ENCODE measurements around the gene SFN. TPM values are rescaled to one million over a fixed set of nuclear protein-coding genes. Genes with fewer than 3 reads are reported as not detected.

SFN gene
- total and polyA plus RNA-seq, 2 donors (not counting 1 experiment from before 2014, with no cell fraction given), result 0.09 to 0.34 TPM

- no peak overlapping the region for H2AFZ ChIP-seq (ENCODE audit: insufficient read depth, low read depth, low read length, poor library complexity, severe bottlenecking)
- WGBS (ENCODE audit: insufficient coverage), result 29% methylated on average over 2 of the region's 4 CpGs
- H3K36me3 ChIP-seq (replicated peaks in 1 of 2; ENCODE audit: control extremely low read depth in 1 of 2, control insufficient read depth in 1 of 2, extremely low read depth in 1 of 2, insufficient read depth in 2 of 2, low read length in 1 of 2), result no peaks in the 10 kb centered on the region
- no peaks in the 10 kb centered on the region for H3K9me3 ChIP-seq (ENCODE audit: control extremely low read depth in 1 of 3, control insufficient read depth in 2 of 3, insufficient read depth in 1 of 3, low read length in 2 of 3)
- peak; percentile 100 for ATAC-seq (ENCODE audit: low read depth)
- H3K4me1 Mint-ChIP-seq, result peaks cover 21% of the 10 kb centered on the region
- peak overlapping the region in 1 of 2 donors; percentile 46 for H3K27ac ChIP-seq (ENCODE audit: low read length in 2 of 2)
- CTCF ChIA-PET, result interaction anchor here (0.6 to 8.2 kb wide), 24 partner anchors 9 to 320 kb away, joined by 3 to 153 read pairs (median 4); partner anchors contain the start of genes GPN2 and PIGV
- H3K9ac ChIP-seq (ENCODE audit: low read length), result no peak overlapping the region
- no peaks in the 10 kb centered on the region for H3K9me3 Mint-ChIP-seq (ENCODE audit: insufficient read depth)
- peak; percentile 91 for DNase-seq
- peak overlapping the region; percentile 81 for H3K4me3 Mint-ChIP-seq
- H3K4me1 ChIP-seq (ENCODE audit: control insufficient read depth in 2 of 2, insufficient read depth in 2 of 2, low read length in 2 of 2), result peaks cover 21 to 29% of the 10 kb centered on the region in 2 donors
- intact Hi-C loops (cut with micrococcal nuclease), result loop anchor here (1.0 to 2.0 kb wide), 5 partner anchors 11 to 58 kb away; no protein-coding TSS in a partner anchor
- H3K27me3 ChIP-seq (replicated peaks in 1 of 4; ENCODE audit: control extremely low read depth in 1 of 4, control insufficient read depth in 3 of 4, insufficient read depth in 4 of 4, low read length in 3 of 4), result peaks cover 0 to 21% (median 5%) of the 10 kb centered on the region in 4 experiments
- H4K20me1 ChIP-seq (ENCODE audit: control insufficient read depth, insufficient read depth, low read length, poor library complexity, severe bottlenecking), result peaks cover 11% of the 10 kb centered on the region
- H3K79me2 ChIP-seq (ENCODE audit: control insufficient read depth, insufficient read depth, low read length), result peaks cover 20% of the 10 kb centered on the region
- H3K27ac Mint-ChIP-seq, result peak overlapping the region; percentile 87
- POLR2A ChIA-PET, result interaction anchor here (0.5 to 1.9 kb wide), 6 partner anchors 10 to 216 kb away, joined by 3 to 14 read pairs (median 6); no protein-coding TSS in a partner anchor
- no peak for TF ChIP-seq EZH2 (IDR thresholded peaks at IDR 0.05; ENCODE audit: borderline replicate concordance, insufficient read depth, low read depth, low read length, poor library complexity, severe bottlenecking)
- peak; percentile 73 for TF ChIP-seq CTCF (IDR thresholded peaks at IDR 0.05)
- peak overlapping the region in 1 of 5 experiments; percentile 8 for H3K4me3 ChIP-seq (ENCODE audit: control extremely low read depth in 1 of 5, extremely low read depth in 1 of 5, insufficient read depth in 1 of 5, low read depth in 2 of 5, low read length in 4 of 5)
- peaks cover 10% of the 10 kb centered on the region for H3K27me3 Mint-ChIP-seq
- H3K4me2 ChIP-seq (replicated peaks; ENCODE audit: low read depth, low read length, poor library complexity, severe bottlenecking), result peak overlapping the region; percentile 62
Measured at GRCh38 chr1:26820784-26821269, 42.1 kb upstream of the SFN start.

- H3K27me3 Mint-ChIP-seq, result peaks cover 7% of the 10 kb centered on the region
- 100% methylated on average over 1 of the region's 4 CpGs for WGBS (ENCODE audit: insufficient coverage)
Measured at GRCh38 chr1:26822737-26823395, 40.1 kb upstream of the SFN start.

More at GRCh38 chr1:26822737-26823395, 40.1 kb upstream of the SFN start:
- ATAC-seq (ENCODE audit: low read depth), result no peak
- ChIA-PET CTCF (interaction anchor here (0.6 to 8.2 kb wide), 4 partner anchors 12 to 282 kb away, joined by 3 to 153 read pairs (median 46); no protein-coding TSS in a partner anchor), POLR2A (interaction anchor here (0.6 kb wide), 1 partner anchor 11 kb away, joined by 4 read pairs; no protein-coding TSS in a partner anchor)
- intact Hi-C loops (cut with micrococcal nuclease), result no loop called here
- Histone ChIP-seq H3K4me3 (ENCODE audit: control extremely low read depth in 1 of 5, extremely low read depth in 1 of 5, insufficient read depth in 1 of 5, low read depth in 2 of 5, low read length in 4 of 5) (no peak overlapping the region), H4K20me1 (ENCODE audit: control insufficient read depth, insufficient read depth, low read length, poor library complexity, severe bottlenecking) (peaks cover 20% of the 10 kb centered on the region), H3K4me1 (ENCODE audit: control insufficient read depth in 2 of 2, insufficient read depth in 2 of 2, low read length in 2 of 2) (peaks cover 33 to 44% of the 10 kb centered on the region in 2 donors), H3K36me3 (replicated peaks in 1 of 2; ENCODE audit: control extremely low read depth in 1 of 2, control insufficient read depth in 1 of 2, extremely low read depth in 1 of 2, insufficient read depth in 2 of 2, low read length in 1 of 2) (no peaks in the 10 kb centered on the region), H3K27me3 (replicated peaks in 1 of 4; ENCODE audit: control extremely low read depth in 1 of 4, control insufficient read depth in 3 of 4, insufficient read depth in 4 of 4, low read length in 3 of 4) (peaks cover 0 to 21% (median 4%) of the 10 kb centered on the region in 4 experiments), H3K4me2 (replicated peaks; ENCODE audit: low read depth, low read length, poor library complexity, severe bottlenecking) (no peak overlapping the region), H3K9me3 (ENCODE audit: control extremely low read depth in 1 of 3, control insufficient read depth in 2 of 3, insufficient read depth in 1 of 3, low read length in 2 of 3) (no peaks in the 10 kb centered on the region), H3K27ac (ENCODE audit: low read length in 2 of 2) (no peak overlapping the region), H3K9ac (ENCODE audit: low read length) (no peak overlapping the region), H3K79me2 (ENCODE audit: control insufficient read depth, insufficient read depth, low read length) (peaks cover 22% of the 10 kb centered on the region), H2AFZ (ENCODE audit: insufficient read depth, low read depth, low read length, poor library complexity, severe bottlenecking) (no peak overlapping the region)
- Mint-ChIP-seq H3K4me3 (no peak overlapping the region), H3K9me3 (ENCODE audit: insufficient read depth) (no peaks in the 10 kb centered on the region), H3K27ac (no peak overlapping the region), H3K4me1 (peaks cover 36% of the 10 kb centered on the region)
- TF ChIP-seq CTCF (IDR thresholded peaks at IDR 0.05) (no peak), EZH2 (IDR thresholded peaks at IDR 0.05; ENCODE audit: borderline replicate concordance, insufficient read depth, low read depth, low read length, poor library complexity, severe bottlenecking) (no peak)
- no peak for DNase-seq
